ENCODE measurements around the gene SRSF10.
A peak's percentile ranks its signal among the peaks of the same experiment; 100 is the strongest.
"Not testable (repeated sequence)": the region's sequence is repeated elsewhere in the genome, so short reads cannot be mapped to it uniquely, and the experiment has no call there.

The SRSF10 gene

GRCh38 chr1:23997812-23998211, 17.7 kb upstream of the SRSF10 start:
- DNase-seq (ENCODE audit: low read depth in 3 of 3) = no peak

- DNase-seq (ENCODE audit: low read depth in 3 of 3) = no peak
Measured at GRCh38 chr1:23996700-23997229, 16.6 kb upstream of the SRSF10 start.

GRCh38 chr1:23995431-23995837, 15.3 kb upstream of the SRSF10 start:
- no peak for DNase-seq (ENCODE audit: low read depth in 3 of 3)

GRCh38 chr1:23992011-23992410, 11.9 kb upstream of the SRSF10 start:
- not testable (repeated sequence) for DNase-seq (ENCODE audit: low read depth in 3 of 3)

GRCh38 chr1:23989263-23989662, 9.1 kb upstream of the SRSF10 start:
- no peak for DNase-seq (ENCODE audit: low read depth in 3 of 3)

GRCh38 chr1:23987038-23987437, 6.9 kb upstream of the SRSF10 start:
- not testable (repeated sequence) for DNase-seq (ENCODE audit: low read depth in 3 of 3)

- no peak for DNase-seq (ENCODE audit: low read depth in 3 of 3)
Measured at GRCh38 chr1:23984417-23985186, 4.5 kb upstream of the SRSF10 start.

- peak; percentile 19 to 39 (median 26) for DNase-seq (ENCODE audit: low read depth in 3 of 3)
Measured at GRCh38 chr1:23980728-23981070, 572 bp upstream of the SRSF10 start.

- DNase-seq (ENCODE audit: low read depth in 3 of 3) = no peak
Measured at GRCh38 chr1:23979387-23979880, 693 bp downstream of the SRSF10 start.

- DNase-seq (ENCODE audit: low read depth in 3 of 3) = no peak
Measured at GRCh38 chr1:23978805-23979204, 1.3 kb downstream of the SRSF10 start.

- no peak for DNase-seq (ENCODE audit: low read depth in 3 of 3)
Measured at GRCh38 chr1:23977854-23978191, 2.3 kb downstream of the SRSF10 start.

GRCh38 chr1:23977187-23977853, 2.8 kb downstream of the SRSF10 start:
- DNase-seq (ENCODE audit: low read depth in 3 of 3) = no peak

- DNase-seq (ENCODE audit: low read depth in 3 of 3) = no peak
Measured at GRCh38 chr1:23967871-23968270, 12.3 kb downstream of the SRSF10 start.

GRCh38 chr1:23966973-23967493, 13.1 kb downstream of the SRSF10 start:
- DNase-seq (ENCODE audit: low read depth in 3 of 3) = no peak

GRCh38 chr1:23964790-23965740, 15.1 kb downstream of the SRSF10 start:
- no peak for DNase-seq (ENCODE audit: low read depth in 3 of 3)

- DNase-seq (ENCODE audit: low read depth in 3 of 3) = no peak
Measured at GRCh38 chr1:23964235-23964668, 15.9 kb downstream of the SRSF10 start.

- DNase-seq (ENCODE audit: low read depth in 3 of 3) = no peak
Measured at GRCh38 chr1:23963617-23964234, 16.4 kb downstream of the SRSF10 start.

- DNase-seq (ENCODE audit: low read depth in 3 of 3) = no peak
Measured at GRCh38 chr1:23960291-23961020, 19.7 kb downstream of the SRSF10 start.

GRCh38 chr1:23959461-23960290, 20.5 kb downstream of the SRSF10 start, which contains the start of gene PNRC2:
TSS of gene PNRC2 (plus strand) at chr1:23959828. CDS start at chr1:23961458, 1,630 bp downstream.
- peak; percentile 92 to 95 (median 92) for DNase-seq (ENCODE audit: low read depth in 3 of 3)

Data from stimulated activated CD4-positive, alpha-beta T cell treated with anti-CD3 and anti-CD28 coated beads, TNF-alpha, amount 100 ng/mL, for 4 hours (primary cell).